Osteocyte (in vitro differentiated cells): ENCODE measurements around the gene ENDOU. TPM values are rescaled to one million over a fixed set of nuclear protein-coding genes. Genes with fewer than 3 reads are reported as not detected.

ENCODE experiments used
- DNase-seq: peaks from one replicate; pipeline ENCODE4 v3.0.0; 2021; ENCODE audit warnings: mixed read lengths; ENCODE audit not compliant: unreplicated experiment; ENCODE audit errors: extremely low spot score
- H3K27ac Mint-ChIP-seq: one replicate; pipeline ENCODE4 v1.8.0; 2021; ENCODE audit warnings: mild to moderate bottlenecking, mixed read lengths; ENCODE audit not compliant: unreplicated experiment
- H3K27me3 Mint-ChIP-seq: one replicate; pipeline ENCODE4 v1.8.0; 2021; ENCODE audit warnings: mixed read lengths; ENCODE audit not compliant: unreplicated experiment
- H3K36me3 Mint-ChIP-seq: one replicate; pipeline ENCODE4 v1.8.0; 2021; ENCODE audit warnings: mixed read lengths; ENCODE audit not compliant: unreplicated experiment
- H3K4me1 Mint-ChIP-seq: one replicate; pipeline ENCODE4 v1.8.0; 2021; ENCODE audit warnings: mixed read lengths; ENCODE audit not compliant: unreplicated experiment
- H3K4me3 Mint-ChIP-seq: one replicate; pipeline ENCODE4 v1.8.0; 2021; ENCODE audit warnings: mild to moderate bottlenecking, moderate library complexity, mixed read lengths; ENCODE audit not compliant: unreplicated experiment
- H3K9me3 Mint-ChIP-seq: one replicate; pipeline ENCODE4 v1.8.0; 2021; ENCODE audit warnings: mixed read lengths; ENCODE audit not compliant: unreplicated experiment
- total RNA-seq: library from RNA; stranded (reverse); gene quantifications from 2 replicates; pipeline ENCODE4 v1.2.1, GENCODE V29; 2021
- TF ChIP-seq, protein P1 (sequence below): fragments of 200-600 bp; sonication (generic); IDR thresholded peaks from 2 replicates; pipeline ENCODE4 v1.5.0; 2021; ENCODE audit warnings: antibody characterized with exemption, mild to moderate bottlenecking, moderate library complexity

Gene ENDOU
- total RNA-seq, 1 donor from 2014 or later = not detected

- TF ChIP-seq, protein P1, sequence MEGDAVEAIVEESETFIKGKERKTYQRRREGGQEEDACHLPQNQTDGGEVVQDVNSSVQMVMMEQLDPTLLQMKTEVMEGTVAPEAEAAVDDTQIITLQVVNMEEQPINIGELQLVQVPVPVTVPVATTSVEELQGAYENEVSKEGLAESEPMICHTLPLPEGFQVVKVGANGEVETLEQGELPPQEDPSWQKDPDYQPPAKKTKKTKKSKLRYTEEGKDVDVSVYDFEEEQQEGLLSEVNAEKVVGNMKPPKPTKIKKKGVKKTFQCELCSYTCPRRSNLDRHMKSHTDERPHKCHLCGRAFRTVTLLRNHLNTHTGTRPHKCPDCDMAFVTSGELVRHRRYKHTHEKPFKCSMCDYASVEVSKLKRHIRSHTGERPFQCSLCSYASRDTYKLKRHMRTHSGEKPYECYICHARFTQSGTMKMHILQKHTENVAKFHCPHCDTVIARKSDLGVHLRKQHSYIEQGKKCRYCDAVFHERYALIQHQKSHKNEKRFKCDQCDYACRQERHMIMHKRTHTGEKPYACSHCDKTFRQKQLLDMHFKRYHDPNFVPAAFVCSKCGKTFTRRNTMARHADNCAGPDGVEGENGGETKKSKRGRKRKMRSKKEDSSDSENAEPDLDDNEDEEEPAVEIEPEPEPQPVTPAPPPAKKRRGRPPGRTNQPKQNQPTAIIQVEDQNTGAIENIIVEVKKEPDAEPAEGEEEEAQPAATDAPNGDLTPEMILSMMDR = no peak
- Mint-ChIP-seq H3K4me1 (peaks cover 24% of the 10 kb centered on the region), H3K4me3 (no peak overlapping the region), H3K9me3 (no peaks in the 10 kb centered on the region), H3K27me3 (no peaks in the 10 kb centered on the region), H3K36me3 (no peaks in the 10 kb centered on the region), H3K27ac (peak overlapping the region; percentile 75)
- no peak for DNase-seq
These were observed 27.3 kb upstream of the ENDOU start for GRCh38 chr12:47752552-47752951.

GRCh38 chr12:47752121-47752520 lies 26.8 kb upstream of the ENDOU start:
- H3K4me1 Mint-ChIP-seq = peaks cover 22% of the 10 kb centered on the region
- TF ChIP-seq, protein P1 = no peak
- H3K9me3 Mint-ChIP-seq = no peaks in the 10 kb centered on the region
- H3K27me3 Mint-ChIP-seq = no peaks in the 10 kb centered on the region
- no peak overlapping the region for H3K27ac Mint-ChIP-seq
- H3K4me3 Mint-ChIP-seq = no peak overlapping the region
- DNase-seq = no peak
- H3K36me3 Mint-ChIP-seq = no peaks in the 10 kb centered on the region

GRCh38 chr12:47751561-47751960 lies 26.3 kb upstream of the ENDOU start:
- Mint-ChIP-seq H3K4me1 (peaks cover 22% of the 10 kb centered on the region), H3K27ac (no peak overlapping the region), H3K36me3 (no peaks in the 10 kb centered on the region), H3K4me3 (no peak overlapping the region), H3K9me3 (no peaks in the 10 kb centered on the region), H3K27me3 (no peaks in the 10 kb centered on the region)
- TF ChIP-seq, protein P1 = no peak
- no peak for DNase-seq

DNA sequence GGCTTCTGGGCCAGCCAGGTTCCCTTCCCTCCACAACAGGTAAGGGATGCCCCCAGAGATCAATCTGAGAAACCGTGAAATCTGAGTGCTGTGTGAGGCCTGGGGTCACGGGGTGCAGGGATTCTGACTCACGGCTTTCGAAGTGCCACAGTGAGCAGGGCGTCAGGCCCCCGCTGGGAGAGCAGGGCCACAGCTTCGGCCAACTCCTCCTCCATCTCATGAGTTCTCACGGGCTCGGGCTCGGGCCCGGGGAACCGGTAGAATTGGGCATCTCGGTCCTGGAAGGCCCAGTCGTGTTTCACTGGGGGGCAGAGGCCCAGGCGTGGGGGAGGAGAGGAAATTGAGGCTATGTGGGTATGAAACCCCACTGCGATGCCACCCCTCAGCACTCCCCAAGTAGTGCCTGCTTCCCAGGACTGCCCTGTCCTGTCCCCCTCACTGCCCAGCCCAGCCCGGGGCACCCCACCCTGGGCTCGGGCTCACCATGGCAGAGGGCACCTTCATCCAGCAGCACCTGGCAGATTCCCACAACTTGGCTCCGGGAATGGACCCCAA lies 25.7 kb upstream of the ENDOU start:
- Mint-ChIP-seq H3K36me3 (no peaks in the 10 kb centered on the region), H3K4me3 (no peak overlapping the region), H3K4me1 (peaks cover 22% of the 10 kb centered on the region), H3K27ac (no peak overlapping the region), H3K9me3 (no peaks in the 10 kb centered on the region), H3K27me3 (no peaks in the 10 kb centered on the region)
- TF ChIP-seq, protein P1 = no peak
- no peak for DNase-seq

- Mint-ChIP-seq H3K4me3 (no peak overlapping the region), H3K36me3 (no peaks in the 10 kb centered on the region), H3K4me1 (peaks cover 25% of the 10 kb centered on the region), H3K9me3 (no peaks in the 10 kb centered on the region), H3K27ac (no peak overlapping the region), H3K27me3 (peaks cover 4% of the 10 kb centered on the region)
- DNase-seq = no peak
- TF ChIP-seq, protein P1 = no peak
These were observed 25.0 kb upstream of the ENDOU start for GRCh38 chr12:47750229-47750798.
